NCI-H345 treated with DMSO at 0.1 percent for 48 hours (cell line): ENCODE measurements around the gene DSCAM.
A peak's percentile ranks its signal among the peaks of the same experiment; 100 is the strongest.
"Not testable (repeated sequence)": the region's sequence is repeated elsewhere in the genome, so short reads cannot be mapped to it uniquely, and the experiment has no call there.

Experiments
- DNase-seq: peaks from one replicate; lab custom pipeline; 2025; ENCODE audit not compliant: unreplicated experiment; lab: John Stamatoyannopoulos, UW

The DSCAM gene

DNA sequence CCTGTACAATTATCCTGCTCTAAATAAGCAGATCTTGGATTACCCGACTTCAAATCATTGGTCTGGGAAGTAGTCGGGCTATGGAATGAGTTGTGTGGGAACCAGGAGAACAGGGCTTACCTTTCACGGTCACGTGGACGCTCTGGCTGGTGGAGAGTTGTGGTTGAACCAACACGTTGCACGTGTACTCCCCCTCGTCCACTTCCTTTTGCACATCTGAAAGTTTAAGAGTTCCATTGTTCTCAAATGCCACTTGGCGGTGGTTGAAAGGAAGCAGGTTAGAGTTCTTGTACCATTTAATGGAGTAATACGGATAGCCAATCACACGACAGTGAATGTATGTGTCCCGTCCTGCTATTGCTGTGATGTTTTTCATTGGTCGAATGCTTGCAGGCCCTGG, 509.0 kb downstream of the DSCAM start:
- no peak for DNase-seq

DNA sequence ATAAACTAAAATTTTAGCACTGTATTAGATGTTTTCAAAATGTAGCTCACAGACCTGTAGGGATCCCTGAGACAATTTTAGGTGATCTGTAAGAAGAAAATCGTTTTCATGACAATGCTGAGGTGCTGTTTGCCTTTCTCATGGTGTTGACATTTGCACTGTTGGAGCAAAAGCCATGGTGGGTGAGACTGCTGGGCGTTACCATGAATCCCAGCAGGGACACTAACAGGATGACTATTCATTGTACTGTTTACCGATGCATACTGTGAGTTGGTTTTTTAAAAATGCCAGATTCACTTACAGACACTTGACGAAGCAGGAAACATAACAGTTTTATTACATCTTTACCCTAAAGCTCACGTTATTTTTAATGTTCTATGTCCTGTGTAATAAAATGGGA, 511.3 kb downstream of the DSCAM start:
- DNase-seq, result peak; percentile 96

DNA sequence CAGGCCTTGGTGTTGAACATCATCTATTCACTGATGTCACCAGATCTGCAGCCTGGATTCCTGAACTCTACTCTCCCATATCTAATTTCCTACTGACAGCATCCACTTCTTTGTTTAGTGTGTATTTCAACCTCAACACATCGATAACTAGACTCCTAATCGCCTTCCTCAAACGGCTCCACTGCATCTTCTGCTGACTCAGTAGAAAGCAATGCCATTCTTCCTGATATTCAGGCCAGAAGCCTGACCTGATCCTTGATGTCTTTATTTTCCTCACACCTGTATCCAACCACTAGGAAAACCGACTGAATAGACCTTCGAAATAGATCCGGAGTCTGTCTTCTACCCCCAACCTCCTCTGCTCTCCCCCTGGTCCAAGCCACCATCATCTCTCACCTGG, 512.8 kb downstream of the DSCAM start:
- no peak for DNase-seq

DNA sequence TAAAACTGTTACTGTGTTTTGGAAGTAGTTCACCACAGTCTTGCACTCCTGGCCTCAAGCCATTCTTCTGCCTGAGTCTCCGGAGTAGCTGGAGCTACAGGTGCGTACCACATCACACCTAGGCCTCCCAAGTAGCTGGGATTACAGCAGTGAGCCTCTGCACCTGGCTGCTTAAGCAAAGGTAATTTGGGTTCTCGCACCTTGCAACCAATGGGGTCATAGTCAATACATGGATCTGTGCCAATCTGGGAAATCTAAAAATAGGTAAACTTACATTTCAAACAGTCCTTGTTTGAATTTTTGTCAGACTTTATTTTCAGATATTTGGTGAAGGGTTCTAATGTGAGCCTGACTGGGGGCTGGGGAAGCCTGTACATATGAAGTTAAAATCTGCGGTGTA, 513.2 kb downstream of the DSCAM start:
- DNase-seq, result no peak

DNA sequence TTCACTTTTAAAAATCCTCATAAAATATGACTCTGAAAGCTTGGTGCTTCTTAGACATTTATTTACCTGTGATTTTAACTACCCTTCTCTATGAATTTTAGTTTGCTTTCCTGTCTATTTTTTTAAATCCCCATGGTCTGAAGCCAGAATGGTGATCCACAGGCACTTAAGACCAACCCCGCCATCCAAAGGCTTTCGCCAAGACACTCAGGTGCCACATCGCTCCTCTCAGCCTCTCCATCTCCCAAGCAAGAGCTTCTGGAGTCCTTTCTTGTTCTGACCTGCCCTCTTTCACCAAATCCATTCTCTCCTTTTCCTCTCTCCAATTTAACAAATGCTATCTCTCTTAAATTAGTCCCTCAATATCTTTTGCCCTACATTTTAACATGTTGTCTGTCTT, 515.2 kb downstream of the DSCAM start:
- no peak for DNase-seq

DNA sequence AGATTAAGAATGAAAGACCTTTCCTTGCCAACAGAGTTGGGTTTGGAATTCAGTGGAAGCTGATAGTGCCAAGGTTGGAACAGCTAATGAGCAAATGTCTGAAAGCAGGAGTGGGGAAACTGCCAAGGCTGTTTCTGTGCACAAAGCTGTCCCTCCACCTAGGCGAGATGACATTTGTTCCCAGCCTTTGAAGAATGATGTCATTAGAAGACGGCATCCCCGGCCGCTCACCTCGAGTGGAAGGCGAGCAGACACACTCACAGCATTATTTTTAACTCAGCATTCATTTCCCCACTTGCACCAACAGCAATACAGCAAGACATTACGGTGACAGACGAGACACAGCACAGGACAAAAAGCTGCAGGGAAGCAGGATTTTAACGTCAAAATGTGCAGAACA, 515.8 kb downstream of the DSCAM start:
- DNase-seq, result no peak

DNA sequence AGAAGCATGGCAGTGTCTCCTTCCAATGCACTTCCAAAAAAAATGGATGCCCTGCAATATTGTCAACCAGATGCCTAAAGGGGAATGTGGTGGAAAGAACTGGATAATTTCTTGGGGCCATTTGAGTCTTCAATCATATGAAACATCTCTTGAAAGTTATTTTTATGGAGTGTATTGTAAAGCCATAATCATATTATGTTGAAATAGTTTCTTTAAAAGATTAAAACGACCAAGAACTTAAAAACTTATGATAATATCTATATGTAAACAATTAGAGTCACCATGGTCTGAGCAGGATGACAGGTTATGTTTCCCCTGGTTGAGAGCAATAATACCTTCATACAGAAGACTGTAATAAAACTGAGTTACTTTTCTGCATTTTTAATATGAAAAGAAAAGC, 522.6 kb downstream of the DSCAM start:
- no peak for DNase-seq

DNA sequence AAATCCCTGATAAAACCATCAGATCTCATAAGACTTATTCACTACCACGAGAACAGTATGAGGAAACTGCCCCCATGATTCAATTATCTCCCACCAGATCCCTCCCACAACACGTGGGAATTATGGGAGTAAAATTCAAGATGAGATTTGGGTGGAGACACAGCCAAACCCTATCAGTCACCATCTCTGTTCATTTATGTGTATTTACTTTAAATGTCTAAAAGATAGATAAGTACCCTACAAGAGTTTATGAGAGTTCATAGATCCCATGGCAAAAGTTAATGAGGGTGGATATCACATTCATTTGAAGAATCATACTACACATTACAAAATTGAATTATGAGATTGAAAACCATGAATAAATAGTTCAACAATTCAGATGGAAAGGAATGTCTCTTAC, 526.2 kb downstream of the DSCAM start:
- not testable (repeated sequence) for DNase-seq

DNA sequence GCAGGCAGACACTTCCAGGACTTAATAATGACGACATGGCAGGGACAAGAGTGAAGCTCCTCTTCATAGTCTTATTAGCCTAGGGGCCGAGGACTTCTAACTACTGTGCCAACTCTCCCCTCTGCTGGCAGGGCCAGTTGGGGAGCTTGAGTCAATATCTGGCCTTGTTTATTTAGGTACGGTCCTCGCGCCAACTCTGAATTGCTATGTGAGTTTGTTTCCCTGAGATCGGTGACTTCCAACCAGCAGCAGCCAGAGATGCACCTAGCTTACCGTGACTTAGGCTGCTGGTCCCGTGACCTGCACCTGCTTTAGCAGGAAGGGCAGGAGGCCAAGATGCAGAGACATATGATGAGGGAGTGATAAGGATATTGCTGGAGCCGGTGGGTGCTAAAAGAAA, 528.6 kb downstream of the DSCAM start:
- DNase-seq, result no peak

DNA sequence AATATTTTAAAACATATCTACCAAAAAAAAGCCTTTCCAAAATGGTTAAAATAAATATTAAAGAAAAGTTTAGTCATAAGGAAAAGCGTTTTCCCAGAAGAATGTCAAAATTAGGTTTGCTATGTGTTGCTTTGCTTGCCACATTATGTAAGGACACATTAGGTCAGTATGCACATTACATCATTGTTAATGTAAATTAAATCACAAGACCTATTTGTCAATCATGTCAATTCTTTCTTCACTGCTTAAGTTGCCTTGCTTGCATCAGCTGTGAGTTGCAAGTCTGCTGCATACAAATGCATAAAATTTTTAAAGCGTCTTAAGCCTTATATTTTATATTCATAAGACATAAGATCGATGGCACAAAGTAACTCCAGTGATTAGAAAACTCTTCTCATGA, 530.9 kb downstream of the DSCAM start:
- DNase-seq, result no peak

DNA sequence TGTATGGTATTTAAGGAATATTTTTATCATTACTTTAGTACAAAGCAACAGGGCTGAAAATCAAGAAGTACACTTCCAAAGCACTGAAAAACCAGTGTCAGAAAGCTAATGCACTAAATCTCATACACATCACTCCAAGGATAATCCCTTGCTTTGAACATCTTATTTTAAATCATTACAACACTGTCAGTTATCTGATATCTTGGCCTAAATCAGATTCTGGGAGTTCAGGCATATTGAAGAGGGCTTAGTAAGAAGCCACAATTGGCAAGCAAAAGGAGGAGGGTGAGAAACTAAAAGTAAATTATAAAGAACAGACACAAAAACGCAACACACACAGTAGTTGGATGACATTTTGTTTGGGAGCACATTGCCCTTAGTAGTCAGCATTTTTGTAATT, 531.3 kb downstream of the DSCAM start:
- DNase-seq, result no peak

DNA sequence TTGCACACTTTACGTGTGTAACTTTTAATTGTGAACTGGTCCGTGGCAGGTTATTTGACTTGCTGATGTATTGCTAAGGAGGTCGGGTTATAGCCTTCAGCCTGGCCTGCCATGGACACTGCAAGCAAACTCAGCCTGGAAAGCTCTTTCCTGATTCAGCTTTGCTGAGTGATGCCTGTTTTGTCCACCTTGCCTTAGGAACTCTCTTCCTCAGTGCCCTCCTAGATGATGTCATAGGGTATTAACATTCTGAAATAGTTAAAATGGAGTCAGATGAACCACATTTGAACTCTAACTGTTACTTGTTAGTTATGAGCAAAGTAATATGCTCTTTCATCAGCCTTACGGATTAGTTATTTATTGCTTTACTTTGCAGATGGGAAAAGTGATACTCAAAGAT, 533.7 kb downstream of the DSCAM start:
- DNase-seq, result no peak

DNA sequence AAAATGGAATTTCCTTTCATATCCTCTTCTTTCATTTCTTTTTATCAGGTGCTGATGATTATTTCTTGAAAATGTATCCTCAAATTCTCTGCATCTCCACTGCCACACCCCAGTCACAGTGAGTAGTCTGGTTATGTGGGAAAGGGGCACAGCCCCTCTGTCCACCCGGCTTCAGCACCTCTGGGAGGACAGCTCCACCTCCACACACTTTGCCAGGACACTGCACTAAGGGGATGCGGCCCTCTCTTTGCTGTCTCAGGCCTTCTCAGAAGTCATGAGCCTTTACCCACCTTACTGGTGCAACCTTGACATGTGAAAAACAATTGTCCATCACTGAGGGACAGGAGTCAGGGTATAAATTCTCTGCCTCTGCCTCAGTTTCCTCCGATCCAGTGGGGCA, 546.7 kb downstream of the DSCAM start:
- no peak for DNase-seq

DNA sequence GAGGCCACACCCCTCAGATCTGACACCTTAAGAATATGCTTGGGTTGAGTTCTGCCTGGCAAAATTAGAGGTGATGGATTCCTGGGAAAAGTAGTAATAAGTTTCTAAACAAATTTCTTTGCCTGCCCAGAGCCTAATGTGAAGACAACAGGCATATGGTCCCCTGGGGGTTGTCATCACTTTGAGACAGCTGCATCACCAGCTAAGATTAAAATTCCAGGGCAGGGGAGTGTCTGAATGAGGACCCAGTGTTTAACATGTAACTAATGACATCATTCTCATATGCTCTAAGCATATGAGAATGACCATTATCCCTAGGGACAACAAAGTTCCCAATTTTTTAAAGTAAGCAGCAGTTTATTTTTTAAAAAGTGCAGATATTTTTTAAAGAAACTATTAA, 547.5 kb downstream of the DSCAM start:
- no peak for DNase-seq

DNA sequence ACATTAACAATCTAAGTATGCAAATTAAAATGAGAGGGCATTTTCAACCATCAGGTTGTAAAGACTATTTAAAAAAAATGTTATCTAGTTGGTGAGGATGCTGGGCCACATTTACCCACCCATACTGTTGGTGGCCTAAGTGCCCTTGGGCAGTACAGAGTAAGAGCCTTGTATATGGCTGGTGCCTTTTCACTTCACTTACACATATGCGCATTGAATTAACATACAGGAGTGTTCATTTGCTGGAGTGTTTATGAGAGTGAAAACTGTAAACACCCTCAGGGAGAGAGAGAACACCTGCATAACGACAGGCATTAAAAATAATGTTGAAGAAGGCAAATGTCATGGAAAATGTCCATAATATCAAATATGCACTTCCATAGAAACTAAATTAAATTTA, 552.6 kb downstream of the DSCAM start:
- no peak for DNase-seq

DNA sequence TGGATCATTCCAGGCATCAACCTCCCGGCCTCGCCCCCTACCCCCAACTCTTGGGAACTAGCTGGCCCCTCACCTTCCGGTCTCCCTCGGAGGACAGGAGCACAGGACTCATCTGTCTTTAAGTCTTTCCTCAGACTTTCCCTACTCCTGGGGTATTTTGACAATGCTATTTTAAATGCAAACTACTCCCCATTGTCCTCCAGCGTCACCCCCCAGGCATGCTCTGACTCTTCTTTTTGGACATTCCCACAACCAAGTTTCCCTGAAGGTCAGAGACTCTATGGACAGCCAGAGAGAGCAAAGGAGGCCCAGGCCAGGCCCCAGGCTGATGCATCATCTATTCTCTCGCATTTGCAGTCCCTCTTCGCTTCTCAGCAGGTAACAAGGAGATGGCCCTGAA, 555.4 kb downstream of the DSCAM start:
- no peak for DNase-seq

DNA sequence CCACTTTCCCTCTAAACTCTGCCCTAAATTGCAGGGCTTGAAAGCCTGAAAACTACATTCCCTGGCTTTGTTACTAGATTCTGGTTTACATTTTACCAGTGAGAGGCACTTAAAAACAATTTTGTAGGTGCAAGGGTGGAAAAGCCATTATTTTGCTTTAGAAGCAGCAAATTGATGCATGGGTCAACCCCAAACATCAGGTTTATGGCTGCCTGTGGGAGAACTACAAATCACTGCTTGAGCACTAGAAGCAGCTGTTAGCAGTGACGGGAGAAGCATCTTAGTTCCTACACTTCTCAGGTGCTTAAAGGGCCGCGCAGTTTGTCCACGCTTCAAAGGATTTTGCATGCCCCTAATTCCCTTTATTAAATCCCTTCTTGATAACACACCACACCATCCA, 562.5 kb downstream of the DSCAM start:
- no peak for DNase-seq

DNA sequence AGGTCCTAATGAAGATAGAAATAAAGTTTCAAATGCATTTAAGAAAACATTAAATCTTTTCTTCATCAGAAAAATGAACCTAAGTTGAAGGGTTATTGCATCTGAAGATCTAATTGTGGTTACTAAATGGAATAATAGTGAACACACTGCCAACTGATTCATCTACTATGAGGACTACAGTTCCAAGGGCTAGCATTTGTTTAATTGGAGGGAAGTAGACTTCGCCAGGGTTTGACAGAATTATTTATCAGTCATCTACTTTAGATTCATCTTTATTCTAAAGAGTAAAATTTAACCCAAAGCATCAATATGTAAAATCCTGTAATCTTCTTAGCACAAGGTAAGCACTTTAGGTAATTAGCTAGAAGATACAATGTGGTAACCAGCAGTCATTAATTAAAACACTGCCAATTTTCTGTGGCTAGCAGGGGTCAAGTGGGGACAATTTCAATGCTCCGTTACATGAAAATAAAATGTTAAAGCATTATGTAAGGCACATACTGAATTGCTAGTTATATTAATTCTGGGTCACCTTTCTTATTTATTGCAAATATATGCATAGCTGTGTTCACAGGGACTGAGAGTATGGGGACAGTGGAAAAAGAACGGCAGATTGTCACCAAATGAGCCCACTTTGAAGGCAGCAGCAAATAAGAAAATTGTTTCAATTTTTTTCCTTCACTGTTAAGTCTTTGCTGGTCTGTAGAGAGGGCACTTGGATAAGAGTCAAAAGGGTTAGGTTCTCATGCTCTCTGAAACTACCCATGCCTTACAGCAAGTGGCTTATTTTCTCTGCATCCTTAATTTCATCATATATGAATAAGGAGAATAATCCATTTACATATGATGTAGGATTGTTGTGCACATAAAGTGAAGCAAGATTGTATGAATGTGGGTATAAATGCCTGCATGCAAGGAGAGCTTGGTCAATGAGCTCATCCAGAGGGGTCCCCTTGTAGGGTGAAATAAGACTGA, 563.8 kb downstream of the DSCAM start:
- DNase-seq, result no peak

DNA sequence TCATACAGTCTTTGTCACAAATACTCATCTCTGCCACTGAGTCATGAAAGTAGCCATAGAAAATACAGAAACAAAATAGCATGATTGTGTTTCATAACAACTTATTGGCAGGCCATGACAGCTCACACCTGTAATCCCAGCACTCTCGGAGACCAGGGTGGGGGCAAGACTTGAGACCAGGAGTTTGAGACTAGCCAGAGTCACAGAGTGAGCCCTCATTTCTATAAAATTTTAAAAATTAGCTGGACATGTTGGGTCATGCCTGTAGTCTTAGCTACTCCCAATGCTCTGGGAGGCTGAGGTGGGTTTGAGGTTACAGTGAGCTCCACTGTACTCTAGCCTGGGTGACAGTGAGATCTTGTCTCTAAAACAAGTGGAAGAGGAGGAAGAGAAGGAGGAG, 568.6 kb downstream of the DSCAM start:
- no peak for DNase-seq

DNA sequence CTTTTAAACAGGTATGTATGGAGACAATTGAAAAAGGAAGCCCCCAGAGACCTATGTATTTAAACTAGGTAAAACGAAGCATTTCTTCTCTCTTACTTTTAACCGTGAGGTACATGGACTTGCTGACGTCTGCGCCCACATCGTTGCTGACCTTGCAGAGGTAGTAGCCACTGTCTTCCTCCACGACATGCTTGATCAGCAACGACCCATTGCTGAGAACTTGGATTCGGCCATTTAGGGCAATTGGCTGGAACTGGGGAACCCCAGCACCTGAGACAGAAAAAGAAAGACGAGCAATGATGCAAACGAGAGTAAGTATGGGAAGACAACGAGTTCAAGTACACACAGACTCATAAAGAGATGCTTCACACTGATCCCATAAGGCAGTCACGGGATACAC, 571.0 kb downstream of the DSCAM start:
- DNase-seq, result no peak

DNA sequence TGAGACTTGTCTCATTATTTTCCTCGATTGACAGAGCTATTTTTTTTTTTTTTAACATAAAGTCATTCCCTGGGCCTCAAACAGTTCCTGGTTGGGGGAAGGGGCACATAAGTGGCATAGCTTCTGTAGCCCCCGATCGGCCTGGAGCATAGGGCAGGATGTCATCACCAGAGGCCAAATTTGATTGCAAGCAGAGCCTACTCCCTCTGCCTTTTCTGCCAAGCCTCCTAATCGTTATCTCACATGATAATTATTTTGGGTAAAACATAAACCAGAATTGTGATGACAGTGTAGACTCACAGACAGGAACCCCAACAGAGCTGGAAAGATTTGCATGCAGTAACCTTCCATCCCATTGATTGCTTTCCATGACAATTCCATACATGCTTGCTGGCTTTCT, 574.9 kb downstream of the DSCAM start:
- no peak for DNase-seq

DNA sequence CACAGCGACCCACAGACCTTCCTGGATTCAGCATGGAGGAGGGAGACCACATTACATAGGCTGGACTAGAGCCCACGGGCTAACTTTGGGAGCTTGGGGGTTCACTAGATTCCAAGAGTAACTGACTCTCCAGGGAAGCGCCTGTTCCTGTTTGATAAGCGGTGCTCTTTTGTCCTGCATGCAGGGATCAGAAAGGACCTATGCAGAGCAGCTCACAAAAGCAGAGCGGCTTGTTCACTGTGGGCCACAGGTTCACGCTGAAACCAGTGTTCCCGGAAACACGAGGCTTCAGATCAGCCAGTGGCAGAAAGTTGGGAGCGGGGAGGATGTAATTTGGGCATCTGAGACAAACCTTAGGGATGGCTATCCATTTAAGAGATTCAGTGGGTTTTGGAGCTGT, 575.8 kb downstream of the DSCAM start:
- no peak for DNase-seq

DNA sequence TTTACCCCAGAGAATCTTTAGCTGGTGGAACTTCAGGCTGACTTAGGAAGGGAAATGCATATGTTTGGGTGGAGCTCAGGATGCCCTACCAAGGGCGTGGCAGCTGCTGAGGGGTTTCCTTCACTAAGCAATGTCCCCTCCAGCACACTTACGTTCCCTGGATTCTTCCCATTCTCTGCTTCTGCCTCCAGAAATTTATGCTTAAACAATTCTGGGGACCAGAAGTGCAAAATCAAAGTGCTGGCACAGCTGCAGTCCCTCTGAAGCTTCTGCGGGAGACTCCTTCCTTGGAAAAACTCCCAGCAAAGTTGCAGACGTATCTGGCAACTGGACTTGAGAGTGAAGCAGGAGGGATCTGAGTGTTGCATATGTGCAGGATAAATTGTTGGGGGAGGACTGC, 576.9 kb downstream of the DSCAM start:
- DNase-seq, result no peak
